DLD1 (cell line): Measurements from ENCODE around the gene E2F7.

Experiments used
- in situ Hi-C: cut with HindIII; loops from 2 replicates; pipeline ENCODE4 v1.10.0; 2017; ENCODE audit warnings: low sequenced_read_pairs

The E2F7 gene

DNA sequence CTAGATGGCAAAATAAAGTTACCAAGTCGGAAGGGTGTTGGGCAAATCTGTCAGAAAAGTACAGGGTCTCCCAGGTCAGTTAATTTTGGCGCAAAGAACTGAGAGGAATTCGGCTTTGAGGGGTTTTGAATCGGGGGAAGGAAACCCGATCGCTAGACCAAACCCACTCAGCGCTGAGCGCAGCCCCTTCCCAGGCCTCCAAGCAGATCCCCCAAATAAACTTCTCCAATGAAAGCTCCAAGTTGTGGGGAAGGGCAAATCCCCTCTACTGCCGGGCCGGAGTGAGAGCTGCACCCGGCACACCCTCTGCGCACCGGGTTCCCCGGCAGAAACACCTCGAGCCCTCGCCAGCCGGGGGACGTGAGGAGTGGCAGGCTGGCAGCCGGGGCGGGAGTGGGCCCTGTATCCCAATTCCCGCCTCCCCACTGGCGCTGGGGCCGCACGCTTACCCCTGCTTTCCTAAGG is 441 bp downstream of the E2F7 start:
- in situ Hi-C loops: no loop called here

DNA sequence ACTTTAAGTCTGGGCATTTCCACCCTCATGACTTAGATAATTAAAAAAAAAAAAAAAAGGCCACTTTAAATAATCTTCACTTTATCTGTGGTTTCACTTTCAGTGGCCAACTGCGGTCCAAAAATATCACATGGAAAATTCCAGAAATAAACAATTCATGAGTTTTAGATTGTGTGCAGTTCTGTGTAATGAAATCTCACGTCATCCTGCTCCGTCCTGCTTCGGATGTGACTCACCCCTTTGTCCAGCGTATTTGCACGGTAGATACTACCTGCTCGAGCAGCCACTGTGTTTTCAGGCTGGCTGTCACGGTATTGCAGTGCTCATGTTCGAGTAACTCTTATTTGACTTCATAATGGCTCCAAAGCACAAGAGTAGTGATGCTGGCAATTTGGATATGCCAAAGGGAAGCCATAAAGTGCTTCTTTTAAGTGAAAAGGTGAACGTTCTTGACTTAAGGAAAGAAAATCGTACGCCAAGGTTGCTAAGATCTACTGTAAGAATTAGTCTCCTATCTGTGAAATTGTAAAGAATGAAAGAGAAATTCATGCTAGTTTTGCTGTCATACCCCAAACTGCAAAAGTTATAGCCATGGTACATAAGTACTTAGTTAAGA is 2.4 kb downstream of the E2F7 start:
- in situ Hi-C loops: no loop called here

GRCh38 chr12:77062396-77062795 is 3.0 kb downstream of the E2F7 start:
- in situ Hi-C loops: no loop called here

DNA sequence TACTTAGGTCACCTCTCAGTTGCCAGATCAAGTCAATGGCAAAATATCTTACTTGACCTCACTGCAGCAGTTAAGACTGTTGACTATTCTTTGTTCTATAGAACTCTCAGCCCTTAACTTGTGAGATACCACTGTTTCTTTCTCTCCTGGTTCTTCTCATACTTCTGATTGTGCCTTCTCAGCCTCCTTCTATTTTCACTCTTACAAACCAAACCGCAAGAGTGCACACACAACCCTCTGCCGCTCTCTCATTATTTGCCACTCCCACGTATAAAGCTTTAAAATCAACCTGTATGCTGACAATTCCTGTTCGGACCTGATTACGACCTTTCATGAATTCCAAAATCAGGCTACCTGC is 4.5 kb downstream of the E2F7 start:
- in situ Hi-C loops: no loop called here

DNA sequence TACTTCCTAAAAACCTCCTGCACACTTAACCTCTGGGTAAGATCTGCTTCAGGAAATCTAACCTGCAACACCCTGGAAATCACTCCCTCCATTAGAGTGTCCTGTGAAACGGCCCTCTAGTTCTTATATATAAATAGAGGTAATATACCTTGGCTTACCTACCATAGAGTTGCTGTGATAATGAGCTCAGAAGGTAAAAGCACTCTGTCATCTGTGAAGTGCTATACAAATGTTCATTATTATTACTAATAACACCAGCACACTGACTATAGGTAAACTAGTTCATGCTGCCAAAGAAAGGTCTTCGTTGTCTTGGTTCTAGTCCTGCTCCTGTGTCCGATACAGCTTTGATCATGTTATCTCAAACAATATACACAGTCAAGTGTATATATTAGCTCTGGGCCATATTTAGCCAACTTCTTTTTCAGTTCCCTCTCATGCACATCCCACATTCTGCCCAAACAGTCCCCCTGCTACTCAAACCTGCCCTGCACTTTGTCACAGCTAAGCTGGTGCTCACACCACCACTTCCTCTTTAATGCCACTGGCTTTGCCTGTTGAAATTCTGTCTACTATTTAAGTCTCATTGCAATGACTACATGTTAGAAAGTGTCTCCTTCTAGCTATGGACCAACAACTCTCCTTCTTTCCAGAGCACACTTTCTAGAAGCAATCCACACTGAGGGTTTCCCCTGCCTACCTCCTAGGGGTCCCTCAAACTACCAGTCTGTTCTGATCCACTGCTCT is 5.1 kb downstream of the E2F7 start:
- in situ Hi-C loops: no loop called here

GRCh38 chr12:77058740-77059139 is 6.6 kb downstream of the E2F7 start:
- in situ Hi-C loops: no loop called here

GRCh38 chr12:77054851-77055250 is 10.5 kb downstream of the E2F7 start:
- in situ Hi-C loops: no loop called here

DNA sequence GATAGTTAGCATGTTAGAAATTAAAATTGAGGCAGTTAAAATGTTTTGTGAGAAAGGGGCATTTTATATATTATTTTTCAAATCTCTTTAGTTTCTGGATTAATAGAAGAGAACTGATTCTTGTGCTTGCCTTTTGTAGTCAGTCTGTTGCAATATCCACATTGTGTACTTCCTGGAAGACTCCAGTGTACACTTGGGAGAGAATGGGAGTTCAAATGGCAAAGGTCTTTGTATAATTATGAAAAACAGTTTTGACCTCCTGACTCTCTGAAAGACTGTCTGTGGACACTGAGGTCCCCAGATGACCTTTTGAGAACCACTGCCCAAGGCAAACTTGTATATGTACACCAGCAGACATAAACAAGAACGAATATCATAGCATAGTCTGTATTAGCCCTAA is 12.1 kb downstream of the E2F7 start:
- in situ Hi-C loops: no loop called here

- in situ Hi-C loops: no loop called here
These were observed 15.5 kb downstream of the E2F7 start for GRCh38 chr12:77049767-77050353.

DNA sequence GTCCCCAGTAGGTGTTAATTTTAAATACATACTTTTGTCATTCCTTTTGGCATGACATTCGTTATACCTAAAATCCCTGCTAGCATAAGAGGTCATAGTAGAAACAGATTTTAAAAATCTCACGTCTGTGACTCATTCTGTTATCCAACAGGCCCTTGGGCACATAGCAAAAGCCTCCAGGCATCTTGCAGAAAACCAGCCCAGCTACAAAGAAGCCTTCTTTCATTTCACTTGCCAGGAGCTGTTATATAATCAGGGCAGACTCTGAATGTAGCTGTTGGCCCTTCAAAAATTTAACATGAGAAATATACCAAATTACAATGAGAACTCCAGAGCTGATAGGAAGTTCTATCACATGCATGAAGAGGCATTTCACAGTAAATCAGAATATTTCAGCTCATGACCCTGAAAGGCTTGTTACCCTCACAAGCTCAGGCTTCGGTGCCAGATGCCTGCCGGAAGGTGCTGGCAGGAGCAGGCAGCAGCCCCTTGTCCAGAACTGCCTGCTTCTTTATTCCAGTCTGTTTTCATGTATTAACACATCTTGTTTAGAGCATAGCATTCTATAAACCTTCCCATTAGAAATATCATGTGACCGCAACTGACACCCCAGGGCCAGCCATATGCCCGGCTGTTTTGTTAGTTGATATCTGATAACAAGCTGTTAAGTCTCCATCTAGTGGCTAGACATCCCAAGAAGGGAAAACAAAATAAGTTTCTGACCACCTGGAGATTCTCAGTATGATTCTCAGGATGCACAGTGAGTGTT is 17.8 kb downstream of the E2F7 start:
- in situ Hi-C loops: no loop called here

GRCh38 chr12:77046468-77046867 is 18.9 kb downstream of the E2F7 start:
- in situ Hi-C loops: no loop called here

- in situ Hi-C loops: no loop called here
These were observed 20.2 kb downstream of the E2F7 start for GRCh38 chr12:77045183-77045582.

- in situ Hi-C loops: no loop called here
These were observed 20.6 kb downstream of the E2F7 start for GRCh38 chr12:77044721-77045120.

DNA sequence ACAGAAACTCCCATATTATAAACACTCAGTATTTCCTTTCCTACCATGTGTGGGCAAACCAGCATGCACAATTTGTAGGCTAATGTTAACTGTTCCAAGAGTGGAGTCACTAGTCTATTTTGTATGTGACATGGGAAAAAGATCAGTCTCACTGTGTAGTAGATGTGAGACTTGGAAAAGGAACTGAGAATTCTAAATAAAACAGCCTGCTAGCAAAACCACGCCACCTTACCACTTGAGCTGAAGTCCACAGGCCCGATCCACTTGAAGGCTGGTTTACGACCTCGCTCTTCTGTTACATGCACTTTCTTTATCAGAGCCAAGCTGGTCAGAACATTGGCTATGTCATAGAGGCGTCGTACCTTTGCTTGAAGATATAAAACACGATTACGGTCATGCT is 22.5 kb downstream of the E2F7 start:
- in situ Hi-C loops: no loop called here

DNA sequence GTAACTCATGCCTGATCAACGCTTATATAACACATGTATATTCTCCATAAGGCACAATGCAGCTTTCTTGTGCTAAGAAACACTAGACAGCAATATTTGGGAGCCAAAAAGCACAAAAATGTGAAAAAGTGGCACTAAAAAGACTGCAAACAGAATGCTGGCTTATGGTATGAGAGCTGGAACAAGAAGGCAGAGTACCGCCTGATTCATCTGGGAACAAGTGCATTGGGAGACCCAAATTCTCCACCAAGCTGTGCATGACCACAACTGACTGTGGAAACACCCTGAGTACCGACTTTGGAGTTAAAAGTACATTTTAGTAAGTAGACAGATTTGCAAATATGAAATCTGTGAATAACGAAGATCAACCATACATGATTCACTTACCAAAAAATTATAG is 25.1 kb downstream of the E2F7 start:
- in situ Hi-C loops: no loop called here

GRCh38 chr12:77035226-77035625 is 30.1 kb downstream of the E2F7 start:
- in situ Hi-C loops: no loop called here

GRCh38 chr12:77033658-77034536 is 31.5 kb downstream of the E2F7 start:
- in situ Hi-C loops: no loop called here

DNA sequence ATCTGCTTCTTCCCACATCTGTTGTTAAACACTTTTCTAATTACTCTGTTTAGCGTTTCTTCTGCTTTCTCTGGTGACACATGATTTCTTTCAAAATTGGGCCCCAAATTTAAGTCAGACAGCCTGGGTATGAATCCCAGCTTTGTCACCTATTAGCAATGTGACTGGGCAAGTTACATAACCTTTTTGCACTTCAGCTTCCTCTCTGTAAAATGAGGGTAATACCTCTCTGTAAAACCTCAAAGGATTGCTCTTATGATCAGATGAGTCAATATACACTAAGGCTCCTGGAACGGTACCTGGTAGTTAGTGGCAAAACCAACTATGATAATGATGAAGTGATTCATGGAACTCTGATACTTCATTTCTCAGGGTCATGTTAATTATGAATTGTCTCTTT is 33.0 kb downstream of the E2F7 start:
- in situ Hi-C loops: no loop called here

DNA sequence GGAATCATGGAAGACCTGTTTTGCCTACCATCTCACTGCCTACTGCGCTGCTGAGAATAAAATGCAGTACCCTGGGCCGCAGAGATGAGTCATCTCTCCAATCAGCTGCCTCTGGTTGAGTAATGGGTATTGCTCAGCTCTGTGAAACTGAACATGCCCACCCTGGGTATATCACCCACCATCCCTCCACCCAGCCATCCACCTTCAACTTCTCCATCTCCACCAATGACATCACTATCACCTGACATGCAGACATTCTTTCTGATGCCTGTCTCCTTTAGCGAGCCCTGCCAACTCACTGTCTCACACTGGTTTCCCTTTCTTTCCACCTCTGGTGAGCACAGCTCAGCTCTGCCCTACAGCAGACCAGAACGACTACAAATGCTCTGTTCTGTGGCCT is 33.6 kb downstream of the E2F7 start:
- in situ Hi-C loops: no loop called here

- in situ Hi-C loops: no loop called here
These were observed 39.5 kb downstream of the E2F7 start for GRCh38 chr12:77025782-77026314.
